MCF 10A (cell line): ENCODE measurements around the gene HOXA6. TPM values are rescaled to one million over a fixed set of nuclear protein-coding genes. Genes with fewer than 3 reads are reported as not detected.

Source experiments
- BruUV-seq: library from RNA; stranded (reverse); fragments of 400-500 nt; replicated peaks from 2 replicates; lab custom pipeline; 2021; lab: Mats Ljungman, UMichigan
- CTCF ChIA-PET: fragments of 300-600 bp; sonication (Branson Sonifier 250); formaldehyde crosslinking; extraction: SDS; loops from one replicate; lab custom pipeline; 2021; ENCODE audit warnings: antibody characterized with exemption, inconsistent platforms; lab: Yijun Ruan, JAX
- POLR2A ChIA-PET: fragments of 300-600, 350-650 bp; sonication (Branson Sonifier 250); formaldehyde crosslinking; extraction: SDS; loops from one replicate; lab custom pipeline; 2020; ENCODE audit warnings: antibody characterized with exemption, inconsistent platforms; lab: Yijun Ruan, JAX
- DNase-seq: peaks from one replicate; pipeline ENCODE4 v3.0.0-alpha.2; 2018; ENCODE audit not compliant: unreplicated experiment
- H3K27ac Mint-ChIP-seq: one replicate; pipeline ENCODE4 v1.8.0; 2022; ENCODE audit warnings: mild to moderate bottlenecking, low read depth, mixed read lengths; ENCODE audit not compliant: unreplicated experiment
- H3K27me3 Mint-ChIP-seq: one replicate; pipeline ENCODE4 v1.8.0; 2022; ENCODE audit warnings: mixed read lengths; ENCODE audit not compliant: insufficient read depth, unreplicated experiment
- H3K36me3 Mint-ChIP-seq: one replicate; pipeline ENCODE4 v1.8.0; 2022; ENCODE audit warnings: mild to moderate bottlenecking, moderate library complexity, mixed read lengths; ENCODE audit not compliant: insufficient read depth, unreplicated experiment
- H3K4me1 Mint-ChIP-seq: one replicate; pipeline ENCODE4 v1.8.0; 2022; ENCODE audit warnings: mixed read lengths; ENCODE audit not compliant: insufficient read depth, unreplicated experiment
- H3K4me3 Mint-ChIP-seq: one replicate; pipeline ENCODE4 v1.8.0; 2022; ENCODE audit warnings: mild to moderate bottlenecking, moderate library complexity, mixed read lengths; ENCODE audit not compliant: unreplicated experiment
- H3K9me3 Mint-ChIP-seq: one replicate; pipeline ENCODE4 v1.8.0; 2022; ENCODE audit warnings: mixed read lengths; ENCODE audit not compliant: unreplicated experiment
- CTCF ChIP-seq: fragments of 200-600 bp; IDR thresholded peaks from one replicate; pipeline ENCODE4 v1.8.0; 2022; ENCODE audit warnings: antibody characterized with exemption, mild to moderate bottlenecking; ENCODE audit not compliant: unreplicated experiment
- intact Hi-C: fragments of 100-400 bp; cut with micrococcal nuclease; formaldehyde crosslinking; loops from 2 replicates; pipeline ENCODE4 v1.14.1; 2022
- total RNA-seq: library from RNA; stranded (reverse); gene quantifications from 2 replicates; pipeline ENCODE4 v1.2.3, GENCODE V29; 2022

The HOXA6 gene
- total RNA-seq, 1 experiment from 2014 or later: 0.96 TPM

- no peak for DNase-seq
- H3K9me3 Mint-ChIP-seq: no peaks in the 10 kb centered on the region
- no peak overlapping the region for H3K4me3 Mint-ChIP-seq
- POLR2A ChIA-PET: interaction anchor here (0.6 to 3.2 kb wide), 5 partner anchors 9 to 270 kb away, joined by 3 to 60 read pairs (median 13); partner anchors contain the start of genes HOXA5 and HOXA9
- H3K4me1 Mint-ChIP-seq: peaks cover 44% of the 10 kb centered on the region
- no peak for TF ChIP-seq CTCF
- intact Hi-C loops: no loop called here
- peaks cover 7% of the 10 kb centered on the region for H3K36me3 Mint-ChIP-seq
- no peaks in the 10 kb centered on the region for H3K27me3 Mint-ChIP-seq
- CTCF ChIA-PET: interaction anchor here (0.6 to 4.5 kb wide), 2 partner anchors 18 to 36 kb away, joined by 3 to 19 read pairs; no protein-coding TSS in a partner anchor
- H3K27ac Mint-ChIP-seq: peak overlapping the region; percentile 95
- no TSS peak for BruUV-seq
Observed at GRCh38 chr7:27132978-27133377, 14.6 kb downstream of the HOXA6 start.

GRCh38 chr7:27132214-27132613 lies 15.4 kb downstream of the HOXA6 start:
- Mint-ChIP-seq H3K9me3 (no peaks in the 10 kb centered on the region), H3K36me3 (peaks cover 7% of the 10 kb centered on the region), H3K4me3 (peak overlapping the region; percentile 12), H3K4me1 (peaks cover 39% of the 10 kb centered on the region), H3K27ac (no peak overlapping the region), H3K27me3 (no peaks in the 10 kb centered on the region)
- BruUV-seq: no TSS peak
- intact Hi-C loops: no loop called here
- DNase-seq: no peak
- TF ChIP-seq CTCF: no peak
- ChIA-PET CTCF (interaction anchor here (1.5 to 4.5 kb wide), 5 partner anchors 12 to 450 kb away, joined by 6 to 19 read pairs (median 10); no protein-coding TSS in a partner anchor), POLR2A (interaction anchor here (0.6 to 3.2 kb wide), 9 partner anchors 9 to 441 kb away, joined by 3 to 60 read pairs (median 6); partner anchors contain the start of genes HOXA5, HOXA9 and SKAP2)

GRCh38 chr7:27131390-27131819 lies 16.2 kb downstream of the HOXA6 start:
- POLR2A ChIA-PET: interaction anchor here (0.6 to 3.2 kb wide), 17 partner anchors 10 to 927 kb away, joined by 3 to 60 read pairs (median 4); partner anchors contain the start of genes HOXA5 and SKAP2
- Mint-ChIP-seq H3K4me1 (peaks cover 38% of the 10 kb centered on the region), H3K9me3 (no peaks in the 10 kb centered on the region), H3K36me3 (peaks cover 7% of the 10 kb centered on the region), H3K27ac (peak overlapping the region; percentile 51), H3K27me3 (no peaks in the 10 kb centered on the region), H3K4me3 (peak overlapping the region; percentile 80)
- no TSS peak for BruUV-seq
- no peak for DNase-seq
- no peak for TF ChIP-seq CTCF
- intact Hi-C loops: no loop called here
- CTCF ChIA-PET: interaction anchor here (0.6 to 4.5 kb wide), 12 partner anchors 9 to 449 kb away, joined by 3 to 19 read pairs (median 5); no protein-coding TSS in a partner anchor

GRCh38 chr7:27130540-27131389 lies 16.8 kb downstream of the HOXA6 start, which contains the start of gene HOXA4:
Gene HOXA4, minus strand, starts transcription at chr7:27130757. Its CDS starts 24 bp downstream, at chr7:27130733.
- ChIA-PET CTCF (interaction anchor here (0.6 to 4.5 kb wide), 14 partner anchors 10 to 449 kb away, joined by 3 to 19 read pairs (median 4); no protein-coding TSS in a partner anchor), POLR2A (interaction anchor here (0.6 to 3.2 kb wide), 16 partner anchors 11 to 926 kb away, joined by 3 to 60 read pairs (median 4); partner anchors contain the start of genes HOXA5 and SKAP2)
- TSS peak; percentile 83 for BruUV-seq

More at GRCh38 chr7:27130540-27131389, 16.8 kb downstream of the HOXA6 start, which contains the start of gene HOXA4:
- intact Hi-C loops: loop anchor here (1.0 kb wide), 1 partner anchor 15 kb away; no protein-coding TSS in a partner anchor
- no peaks in the 10 kb centered on the region for H3K9me3 Mint-ChIP-seq
- H3K27ac Mint-ChIP-seq: peak within 1 kb of the TSS; percentile 51
- DNase-seq: peak; percentile 93
- no peak for TF ChIP-seq CTCF
- peaks cover 32% of the 10 kb centered on the region for H3K4me1 Mint-ChIP-seq
- peaks cover 7% of the 10 kb centered on the region for H3K36me3 Mint-ChIP-seq
- no peaks in the 10 kb centered on the region for H3K27me3 Mint-ChIP-seq
- H3K4me3 Mint-ChIP-seq: peak within 1 kb of the TSS; percentile 80
